ENCODE results near the gene MTHFR. TPM values are rescaled to one million over a fixed set of nuclear protein-coding genes. Genes with fewer than 3 reads are reported as not detected.

The MTHFR gene
- total and polyA plus RNA-seq, 2 of the 8 experiments (the other 6 are each of a cell fraction or from before 2014, with no cell fraction given), result 8.7 to 18.5 TPM

DNA sequence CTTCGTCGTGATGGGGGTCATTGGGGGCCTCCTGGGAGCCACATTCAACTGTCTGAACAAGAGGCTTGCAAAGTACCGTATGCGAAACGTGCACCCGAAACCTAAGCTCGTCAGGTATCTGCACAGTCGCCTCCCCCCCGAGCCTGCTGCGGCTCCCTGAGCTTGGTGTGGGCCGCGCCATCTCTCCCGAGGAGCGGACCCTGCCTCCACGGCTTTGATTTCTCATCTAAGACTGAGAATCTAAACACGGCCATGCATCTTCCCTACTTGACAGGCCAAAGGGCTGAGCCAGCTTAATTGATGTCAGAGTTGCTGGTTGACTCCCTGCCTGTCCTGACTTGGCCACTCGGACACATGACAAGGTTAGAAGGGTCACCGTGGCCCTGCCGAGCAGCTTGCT, 22.7 kb upstream of the MTHFR start:
- H3K27ac ChIP-seq (ENCODE audit: low read depth, low read length), result no peak overlapping the region
- ChIA-PET CTCF (ENCODE audit: partially characterized antibody) (interaction anchor here (0.7 to 1.8 kb wide), 5 partner anchors 10 to 173 kb away, joined by 3 to 5 read pairs (median 3); no protein-coding TSS in a partner anchor), POLR2A (ENCODE audit: partially characterized antibody) (interaction anchor here (1.2 to 1.8 kb wide), 5 partner anchors 69 to 97 kb away, joined by 3 to 10 read pairs (median 3); partner anchors contain the start of gene KIAA2013)
- H3K9ac ChIP-seq (replicated peaks in 1 of 4; ENCODE audit: extremely low read depth in 1 of 4, low read depth in 3 of 4, low read length in 3 of 4), result no peak overlapping the region
- H4K20me1 ChIP-seq (replicated peaks in 1 of 2; ENCODE audit: control insufficient read depth in 1 of 2, insufficient read depth in 2 of 2, low read length in 2 of 2), result peaks cover 0 to 6% of the 10 kb centered on the region in 2 experiments
- H3K18ac ChIP-seq (ENCODE audit: extremely low read depth, low read length), result no peak overlapping the region
- DNase-seq (ENCODE audit: low read depth in 1 of 2, low spot score in 2 of 2) (no peak), FAIRE-seq (no peak)
- no peak overlapping the region for H2AK5ac ChIP-seq (ENCODE audit: low read depth, low read length)
- no peaks in the 10 kb centered on the region for H3K27me3 ChIP-seq (replicated peaks in 1 of 4; ENCODE audit: control insufficient read depth in 3 of 4, extremely low read depth in 1 of 4, insufficient read depth in 3 of 4, low read length in 3 of 4)
- no peak overlapping the region for H3K4me3 ChIP-seq (ENCODE audit: extremely low read depth in 1 of 4, insufficient read depth in 2 of 4, low read depth in 3 of 4, low read length in 4 of 4)
- TF ChIP-seq CBX8 (IDR thresholded peaks at IDR 0.05; ENCODE audit: borderline replicate concordance, low read depth, low read length), result no peak
- TF ChIP-seq PHF8 (conservative IDR thresholded peaks at IDR 0.05; ENCODE audit: low read depth, low read length), result no peak
- TF ChIP-seq, protein P1, sequence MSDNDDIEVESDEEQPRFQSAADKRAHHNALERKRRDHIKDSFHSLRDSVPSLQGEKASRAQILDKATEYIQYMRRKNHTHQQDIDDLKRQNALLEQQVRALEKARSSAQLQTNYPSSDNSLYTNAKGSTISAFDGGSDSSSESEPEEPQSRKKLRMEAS (IDR thresholded peaks at IDR 0.05), result no peak
- TF ChIP-seq HDAC6 (IDR thresholded peaks at IDR 0.05; ENCODE audit: low read depth, low read length), result no peak
- no peak for TF ChIP-seq SAP30 (IDR thresholded peaks at IDR 0.05; ENCODE audit: insufficient read depth, insufficient replicate concordance, low read length)
- TF ChIP-seq HDAC2 (IDR thresholded peaks at IDR 0.05; ENCODE audit: borderline replicate concordance in 1 of 2, low read depth in 2 of 2, low read length in 2 of 2), result no peak
- TF ChIP-seq TAF7 (optimal IDR thresholded peaks at IDR 0.05; ENCODE audit: borderline replicate concordance, low read depth, low read length), result no peak
- TF ChIP-seq RXRA (IDR thresholded peaks at IDR 0.05; ENCODE audit: insufficient read depth, low read depth, low read length), result no peak
- TF ChIP-seq, protein P2, sequence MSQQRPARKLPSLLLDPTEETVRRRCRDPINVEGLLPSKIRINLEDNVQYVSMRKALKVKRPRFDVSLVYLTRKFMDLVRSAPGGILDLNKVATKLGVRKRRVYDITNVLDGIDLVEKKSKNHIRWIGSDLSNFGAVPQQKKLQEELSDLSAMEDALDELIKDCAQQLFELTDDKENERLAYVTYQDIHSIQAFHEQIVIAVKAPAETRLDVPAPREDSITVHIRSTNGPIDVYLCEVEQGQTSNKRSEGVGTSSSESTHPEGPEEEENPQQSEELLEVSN (IDR thresholded peaks at IDR 0.05), result no peak
- no peak for TF ChIP-seq POLR2A (IDR thresholded peaks at IDR 0.05; ENCODE audit: control extremely low read depth in 1 of 2, low read depth in 2 of 2, low read length in 2 of 2)
- no peak for TF ChIP-seq KDM1A (IDR thresholded peaks at IDR 0.05; ENCODE audit: borderline replicate concordance, low read length)
- no peak for TF ChIP-seq SP1 (IDR thresholded peaks at IDR 0.05; ENCODE audit: low read depth, low read length)
- TF ChIP-seq NRF1 (IDR thresholded peaks at IDR 0.05; ENCODE audit: low read depth, low read length), result no peak
- H2BK20ac ChIP-seq (ENCODE audit: low read length), result no peak overlapping the region
- no peak overlapping the region for H2BK12ac ChIP-seq (ENCODE audit: low read depth, low read length)
- H2BK15ac ChIP-seq (ENCODE audit: low read length), result no peak overlapping the region
- no peak overlapping the region for H2BK120ac ChIP-seq (replicated peaks; ENCODE audit: low read depth, low read length)
- no peaks in the 10 kb centered on the region for H3K79me2 ChIP-seq (ENCODE audit: control insufficient read depth in 1 of 2, insufficient read depth in 2 of 2, low read length in 2 of 2)
- H3K23me2 ChIP-seq (ENCODE audit: low read depth, low read length), result no peaks in the 10 kb centered on the region
- no peak overlapping the region for H3K4ac ChIP-seq (replicated peaks; ENCODE audit: insufficient read length, low read depth, low read length)
- H4K5ac ChIP-seq (ENCODE audit: insufficient read length, low read depth, low read length), result no peak overlapping the region
- peak overlapping the region; percentile 12; the same call in 1 of the 2 replicates for H4K8ac ChIP-seq (ENCODE audit: extremely low read depth, insufficient read depth, low read length)
- no peak overlapping the region for H4K91ac ChIP-seq (replicated peaks; ENCODE audit: insufficient read length, low read length)
- no peaks in the 10 kb centered on the region for H3K9me3 ChIP-seq (ENCODE audit: insufficient read depth in 2 of 2, low read depth in 1 of 2, low read length in 1 of 2)
- no peaks in the 10 kb centered on the region; the same call in 1 of the 2 replicates for H3K79me1 ChIP-seq (ENCODE audit: low read depth, low read length)
- no peaks in the 10 kb centered on the region for H3K4me1 ChIP-seq (replicated peaks in 1 of 4; ENCODE audit: control insufficient read depth in 3 of 4, insufficient read depth in 4 of 4, low read length in 3 of 4)
- no peak overlapping the region for H2BK5ac ChIP-seq (ENCODE audit: low read depth, low read length)
- H3K36me3 ChIP-seq (ENCODE audit: control insufficient read depth in 2 of 4, insufficient read depth in 4 of 4, low read length in 3 of 4), result peaks cover 33 to 73% (median 61%) of the 10 kb centered on the region in 4 experiments
- no peak overlapping the region for H3K14ac ChIP-seq (ENCODE audit: insufficient read length)
- H3K4me2 ChIP-seq (ENCODE audit: insufficient read depth in 1 of 2, low read depth in 2 of 2, low read length in 2 of 2), result no peak overlapping the region
- 97% methylated on average over 17 of the region's 19 CpGs; no CpG with 5 or more reads in 1 of the 2 experiments for WGBS, 2 experiments (ENCODE audit: extremely low coverage in 1 of 2, insufficient coverage in 1 of 2, insufficient read length in 1 of 2, insufficient replicate concordance in 2 of 2, low coverage in 1 of 2, low lambda C conversion rate in 2 of 2, missing lambda C conversion rate in 1 of 2)
- no peak overlapping the region for H2AFZ ChIP-seq (ENCODE audit: low read length)
- no peak overlapping the region for H3K23ac ChIP-seq (ENCODE audit: insufficient read length)
- no peak overlapping the region for H3K56ac ChIP-seq (replicated peaks; ENCODE audit: insufficient read length, low read depth, low read length)

Data from H1 (cell line).